OCI-M1 (cell line): ENCODE data around the gene GREB1.

ENCODE experiments used
- DNase-seq: peaks from one replicate; lab custom pipeline; 2025; lab: John Stamatoyannopoulos, UW

The GREB1 gene

DNA sequence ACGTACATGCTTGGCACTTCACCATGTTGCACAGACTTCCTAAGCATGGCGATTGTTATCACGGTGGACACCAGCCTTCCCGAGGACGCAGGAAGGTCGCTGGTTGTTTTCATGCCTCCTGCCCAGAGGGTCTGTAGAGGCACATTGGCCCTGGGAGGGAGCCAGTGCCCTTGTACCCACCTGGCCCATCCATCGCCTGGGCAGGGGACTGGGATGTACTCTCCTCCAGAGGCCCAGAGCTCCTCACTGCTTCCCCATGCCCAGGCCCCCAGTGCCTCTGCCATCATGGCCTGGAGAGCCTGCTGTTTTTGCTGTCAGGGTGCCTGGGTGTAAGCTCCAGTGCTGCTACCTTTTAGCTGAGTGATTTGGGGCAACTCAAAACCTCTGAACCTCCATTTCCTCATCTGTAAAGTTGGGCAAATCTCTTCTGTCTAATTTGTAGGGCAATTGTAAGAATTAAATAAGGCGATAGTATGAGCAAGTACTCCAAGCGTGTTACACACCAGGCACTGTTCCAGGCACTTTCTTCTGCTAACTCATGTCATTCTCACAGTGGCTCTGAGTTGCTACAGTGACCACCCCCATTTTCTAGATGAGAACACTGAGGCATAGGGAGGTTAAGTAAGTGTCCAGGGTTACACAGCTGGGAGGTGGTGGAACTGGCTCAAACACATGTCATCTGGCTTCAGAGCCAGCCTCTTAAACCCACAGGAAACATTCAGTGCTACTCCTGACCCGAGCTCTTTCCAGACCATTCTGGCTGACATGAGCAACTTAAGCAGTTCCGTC is 45.3 kb downstream of the GREB1 start:
- DNase-seq, result no peak

DNA sequence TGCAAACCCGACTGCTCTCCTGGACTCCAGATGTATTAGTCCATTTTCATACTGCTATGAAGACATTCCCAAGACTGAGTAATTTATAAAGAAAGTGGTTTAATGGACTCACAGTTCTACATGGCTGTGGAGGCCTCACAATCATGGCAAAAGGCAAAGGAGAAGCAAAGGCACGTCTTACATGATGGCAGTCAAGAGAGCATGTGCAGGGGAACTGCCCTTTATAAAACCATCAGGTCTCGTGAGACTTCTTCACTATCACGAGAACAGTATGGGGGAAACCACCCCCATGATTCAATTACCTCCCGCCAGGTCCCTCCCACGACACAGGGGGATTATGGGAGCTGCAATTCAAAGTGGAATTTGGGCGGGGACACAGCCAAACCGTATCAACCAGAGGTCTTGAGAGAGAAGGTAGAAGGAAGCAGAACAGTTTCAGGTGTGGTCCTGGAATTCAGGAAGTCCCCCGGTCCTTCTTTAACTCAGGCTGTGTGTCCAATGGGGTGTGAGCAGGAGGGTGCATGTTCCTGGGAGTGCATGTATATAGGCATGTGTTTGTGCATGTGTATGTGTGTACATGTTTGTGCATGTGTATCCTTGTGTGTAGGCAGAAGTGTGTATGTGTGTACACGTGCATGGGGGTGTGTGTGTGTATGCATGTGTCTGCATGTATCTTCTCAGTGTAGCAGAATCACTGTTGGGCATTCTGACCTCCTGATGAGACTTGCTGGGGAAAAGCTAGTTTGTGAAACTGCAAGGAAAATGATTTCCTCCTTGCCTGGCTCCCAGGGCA is 46.2 kb downstream of the GREB1 start:
- DNase-seq, result no peak

DNA sequence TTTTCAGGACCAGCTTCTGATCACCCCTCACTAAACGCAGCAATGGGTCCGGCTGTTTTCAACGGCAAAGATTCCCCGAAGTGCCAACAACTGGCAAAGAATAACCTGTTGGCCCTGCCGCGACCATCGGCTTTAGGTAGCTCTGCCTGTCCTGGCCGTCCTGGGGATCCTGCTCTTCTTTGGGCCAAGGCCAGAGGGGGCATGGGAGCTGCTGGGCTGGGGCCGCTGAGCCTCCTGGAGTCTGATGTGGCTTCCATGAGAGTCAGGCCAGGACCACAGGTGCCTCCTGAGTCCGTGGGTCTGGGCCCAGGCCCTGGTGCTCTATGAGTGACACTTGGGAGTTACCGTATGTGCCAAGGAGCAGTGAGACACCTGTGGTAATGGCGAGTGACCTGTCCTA is 46.9 kb downstream of the GREB1 start:
- DNase-seq, result no peak

DNA sequence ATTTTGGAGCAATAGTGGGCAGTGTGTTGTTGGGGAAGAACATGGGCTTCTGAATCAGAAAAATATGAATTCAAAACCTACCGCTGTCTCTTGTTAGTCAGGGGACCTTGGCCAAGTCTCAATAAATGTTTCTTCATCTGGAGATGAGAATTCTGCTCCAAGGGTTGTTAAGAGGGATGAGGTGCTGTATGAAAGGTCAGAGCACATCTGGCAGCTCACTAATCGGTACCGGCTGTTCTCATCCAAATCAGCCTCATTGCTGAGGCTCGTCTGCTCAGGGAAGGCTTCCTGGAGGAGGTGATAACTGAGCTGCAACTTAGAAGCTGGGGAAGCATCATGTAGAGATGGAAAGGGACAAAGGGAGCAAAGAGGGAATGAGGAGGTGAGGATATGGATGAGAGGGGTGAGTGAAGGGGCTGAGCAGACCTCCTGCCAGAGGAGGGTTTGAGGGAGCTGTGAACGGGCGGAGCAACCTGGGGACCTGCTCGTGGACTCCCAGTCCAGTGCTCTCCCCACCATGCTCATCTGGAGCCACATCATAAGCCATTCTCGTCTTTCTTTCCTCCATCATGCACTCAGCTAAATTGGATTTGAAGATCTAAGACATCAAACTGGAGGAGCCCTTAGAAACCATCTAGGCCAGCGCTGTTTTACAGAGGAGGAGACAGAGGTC is 47.4 kb downstream of the GREB1 start:
- DNase-seq, result no peak

DNA sequence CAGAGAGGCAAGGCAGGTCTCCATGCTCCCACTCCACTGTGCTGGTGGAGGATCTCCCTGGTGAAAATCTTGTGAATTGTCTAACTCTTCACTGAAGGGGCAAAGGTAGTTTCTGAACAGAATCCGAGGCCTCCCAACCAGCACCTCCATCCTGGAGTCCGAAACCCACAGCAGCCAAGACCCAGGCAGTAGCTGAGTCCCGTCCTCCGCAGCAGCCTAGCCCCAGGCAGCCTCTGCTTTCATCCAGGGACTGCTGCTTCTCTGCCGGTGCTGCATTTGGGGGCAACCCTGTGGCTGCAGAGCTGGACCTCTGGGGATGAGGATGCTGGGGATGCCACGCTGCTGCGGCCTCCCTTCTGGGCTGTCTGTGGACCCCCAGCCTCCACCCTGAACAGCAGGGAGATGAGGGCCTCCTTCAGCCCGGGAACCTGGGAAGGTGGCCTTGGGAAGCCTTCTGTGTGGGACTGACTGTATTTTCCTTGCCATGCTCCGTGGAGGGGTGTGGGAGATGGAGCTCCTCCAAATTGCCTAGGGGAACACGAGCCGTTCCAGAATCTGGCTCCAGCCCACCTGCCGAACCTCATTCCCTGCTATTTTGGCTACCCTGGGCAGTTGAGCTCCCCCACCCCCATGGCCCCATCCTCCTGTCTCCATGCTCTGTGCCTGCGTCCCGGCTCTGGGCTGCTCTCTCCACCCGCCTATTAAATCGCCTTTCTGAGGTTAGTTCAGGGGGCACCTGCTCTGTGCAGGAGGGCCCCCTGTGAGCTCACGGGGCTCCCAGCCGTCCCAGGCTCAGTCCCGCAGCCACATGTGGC is 48.2 kb downstream of the GREB1 start:
- no peak for DNase-seq

DNA sequence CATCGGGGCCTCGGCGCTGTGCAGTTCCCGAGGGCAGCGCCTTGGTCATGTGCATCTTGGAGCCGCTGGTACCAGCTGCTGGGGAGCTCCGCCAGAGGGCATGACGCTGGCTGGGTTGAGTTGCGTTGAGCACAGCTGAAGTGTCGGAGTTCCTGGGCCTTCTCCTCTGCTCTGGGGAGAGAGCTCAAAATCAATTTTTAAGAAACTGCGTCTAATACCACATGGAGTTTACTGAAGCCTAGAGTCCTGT is 48.7 kb downstream of the GREB1 start:
- DNase-seq, result no peak

DNA sequence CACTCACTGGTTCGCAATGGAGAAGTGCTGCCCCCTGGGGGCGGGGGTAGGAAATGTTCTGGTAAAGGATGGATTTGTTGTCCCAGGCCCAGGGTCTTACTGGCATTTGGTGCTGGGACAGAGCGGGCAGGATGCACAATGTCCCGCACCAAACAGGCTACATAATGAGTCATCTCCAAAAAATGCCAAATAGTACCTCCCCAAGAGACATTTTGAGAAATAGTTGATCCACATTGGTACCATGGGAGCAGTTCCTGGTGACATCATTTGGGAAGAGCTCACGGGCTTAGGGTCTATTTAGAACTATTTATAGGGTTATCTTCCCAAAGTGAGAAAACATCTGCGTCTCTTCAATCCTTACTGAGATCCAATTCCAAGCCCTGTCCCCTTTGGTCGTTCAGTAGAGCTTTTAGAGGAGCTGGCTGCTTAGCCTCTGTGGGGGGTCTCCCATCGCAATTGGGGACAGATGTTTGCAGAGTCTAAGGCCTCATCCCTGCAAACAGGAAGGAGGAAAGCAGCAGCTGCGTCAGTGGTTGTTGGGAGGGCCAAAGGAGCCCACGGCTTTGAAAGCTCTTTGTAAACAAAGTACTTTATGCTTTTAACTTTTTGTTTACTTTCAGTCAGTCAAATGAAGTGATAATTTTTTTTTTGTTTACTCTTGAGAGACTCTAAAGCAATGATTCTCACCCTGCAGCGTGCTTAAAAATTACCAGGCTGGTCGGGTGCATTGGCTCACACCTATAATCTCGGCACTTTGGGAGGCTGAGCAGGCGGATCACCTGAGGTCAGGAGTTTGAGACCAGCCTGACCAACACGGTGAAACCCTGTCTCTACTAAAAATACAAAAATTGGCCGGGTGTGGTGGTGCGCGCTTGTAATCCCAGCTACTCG is 49.3 kb downstream of the GREB1 start:
- DNase-seq, result peak; percentile 81

DNA sequence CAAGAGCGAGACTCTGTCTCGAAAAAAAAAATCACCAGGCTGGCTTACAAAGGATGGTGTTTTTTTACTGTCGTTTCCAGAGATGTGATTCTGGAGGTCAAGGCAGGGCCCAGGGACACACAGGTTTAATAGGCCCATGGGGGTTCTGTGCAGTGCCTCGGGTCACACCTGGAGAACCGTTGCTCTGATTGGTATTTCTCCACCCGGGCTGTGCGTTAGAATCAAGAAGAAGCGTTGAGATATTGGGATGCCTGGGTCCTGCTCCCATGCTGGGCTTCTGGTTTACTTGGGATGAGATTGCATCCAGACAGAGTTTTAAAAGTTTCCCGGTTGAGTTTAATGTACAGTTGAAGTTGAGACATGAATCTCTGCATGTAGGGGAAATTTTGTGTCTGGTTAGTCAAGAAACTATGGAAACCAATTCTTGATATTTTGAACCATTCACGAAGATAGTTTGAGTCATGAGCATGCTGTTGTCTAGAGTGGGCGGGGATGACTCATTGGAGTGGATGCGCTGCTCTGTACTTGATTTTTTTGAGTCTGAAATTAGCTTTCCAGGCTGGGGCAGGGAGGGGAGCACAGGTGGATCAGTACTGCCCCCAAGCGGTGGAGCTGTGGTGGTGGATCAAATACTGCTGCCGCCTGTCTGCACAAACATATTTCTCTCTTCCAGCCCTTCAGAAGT is 50.1 kb downstream of the GREB1 start:
- DNase-seq, result peak; percentile 87

DNA sequence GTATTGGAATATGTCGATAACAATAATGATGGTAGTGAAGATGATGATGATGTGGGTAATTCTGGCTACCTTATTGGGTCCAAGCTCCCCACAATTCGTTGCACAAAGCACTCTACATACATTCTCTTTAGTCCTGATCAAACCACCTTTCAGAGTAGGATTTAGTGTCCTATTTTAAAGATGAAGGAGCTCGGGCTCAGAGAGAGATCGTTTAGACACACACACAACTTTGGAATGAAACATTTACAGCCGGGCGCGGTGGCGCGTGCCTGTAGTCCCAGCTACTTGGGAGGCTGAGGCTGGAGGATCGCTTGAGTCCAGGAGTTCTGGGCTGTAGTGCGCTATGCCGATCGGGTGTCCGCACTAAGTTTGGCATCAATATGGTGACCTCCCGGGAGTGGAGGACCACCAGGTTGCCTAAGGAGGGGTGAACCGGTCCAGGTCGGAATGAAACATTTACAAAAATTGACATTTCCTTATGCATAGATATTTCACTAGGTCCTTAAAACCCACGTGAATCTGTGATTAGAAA is 50.7 kb downstream of the GREB1 start:
- no peak for DNase-seq

DNA sequence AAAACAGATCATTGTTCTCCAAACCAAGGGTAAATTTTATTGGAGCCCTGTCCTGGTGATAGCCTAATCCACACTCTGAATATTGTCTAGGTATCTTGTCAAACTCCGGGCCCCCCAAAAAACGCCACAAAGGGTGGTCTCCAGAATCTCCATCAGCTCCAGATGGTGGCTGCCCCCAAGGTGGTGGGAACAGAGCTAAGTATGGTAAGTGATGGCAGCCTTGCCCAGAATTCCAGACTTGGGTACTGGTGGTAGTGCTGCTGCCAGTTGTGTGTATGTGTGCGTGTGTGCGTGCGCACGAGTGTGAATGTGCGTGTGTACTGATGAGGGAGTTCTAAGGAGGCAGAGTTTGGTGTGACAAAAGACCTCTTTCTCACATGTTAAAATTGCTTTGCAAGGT is 51.2 kb downstream of the GREB1 start:
- no peak for DNase-seq

DNA sequence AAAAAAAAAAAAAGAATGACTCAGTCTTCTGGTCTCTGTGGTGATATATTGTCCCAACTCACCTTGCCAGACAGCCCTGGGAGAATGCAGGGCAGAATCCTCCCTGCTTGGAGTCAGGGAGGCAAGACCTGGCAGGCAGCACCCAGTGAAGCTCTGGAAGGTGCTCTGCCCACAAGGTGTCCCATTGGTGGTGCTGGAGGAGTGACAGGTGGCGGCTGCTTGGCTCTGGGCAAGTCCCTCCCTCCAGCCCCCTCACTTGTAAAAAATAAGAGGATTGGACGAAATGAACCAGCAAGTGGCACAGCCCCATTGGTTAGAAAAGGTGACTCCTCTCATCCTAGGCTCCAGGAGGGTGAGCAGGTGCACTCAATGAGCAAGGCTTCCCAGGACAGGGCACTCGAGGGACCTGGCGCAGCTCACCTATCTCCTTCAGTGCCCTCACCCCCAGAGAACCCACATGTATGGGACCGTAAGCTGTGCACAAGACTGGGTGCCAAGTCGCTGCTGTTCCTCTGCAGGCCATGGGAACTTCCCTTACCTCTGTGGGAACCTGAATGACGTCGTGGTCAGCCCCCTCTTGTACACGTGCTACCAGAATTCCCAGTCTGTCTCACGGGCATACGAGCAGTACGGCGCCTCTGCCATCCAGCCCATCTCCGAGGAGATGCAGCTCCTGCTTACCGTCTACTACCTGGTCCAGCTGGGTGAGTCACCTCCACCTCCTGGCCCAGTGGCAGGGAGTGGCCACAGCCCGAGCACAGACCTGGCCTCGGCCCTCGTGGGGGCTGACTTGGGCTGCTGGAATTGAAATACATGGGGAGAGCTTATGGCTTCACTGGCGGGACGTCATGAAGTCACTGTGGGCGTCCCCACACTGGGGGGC is 54.6 kb downstream of the GREB1 start:
- no peak for DNase-seq

DNA sequence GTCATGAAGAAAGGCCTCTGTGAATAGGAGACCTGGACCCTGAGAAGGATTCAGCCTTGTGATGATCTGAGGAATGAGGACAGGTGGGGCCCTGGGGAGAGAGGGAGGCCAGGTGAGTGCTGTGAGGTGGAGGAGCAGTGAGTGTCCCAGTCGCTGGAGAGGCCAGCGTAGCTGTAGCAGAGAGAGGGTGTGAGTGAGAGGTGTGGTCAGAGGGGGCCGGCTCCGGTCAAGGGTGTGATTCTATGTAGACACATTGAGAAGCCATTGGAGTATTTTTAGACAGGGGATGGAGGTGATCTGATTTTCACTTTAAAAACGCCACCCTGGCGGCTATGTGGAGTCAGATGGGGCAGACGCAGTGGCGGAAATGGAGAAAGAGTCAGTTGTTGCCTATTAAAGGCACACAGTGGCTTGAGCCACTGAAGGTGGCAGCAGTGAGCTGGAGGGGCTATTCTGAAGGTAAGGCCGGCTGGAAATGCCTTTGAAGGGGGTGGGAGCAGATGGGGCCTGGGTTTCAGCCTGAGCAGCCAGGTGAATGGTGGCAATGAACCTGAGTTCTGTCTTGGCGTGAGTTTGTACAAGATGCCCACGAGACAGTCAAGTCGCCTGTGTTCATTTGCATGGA is 55.6 kb downstream of the GREB1 start:
- peak; percentile 5 for DNase-seq

DNA sequence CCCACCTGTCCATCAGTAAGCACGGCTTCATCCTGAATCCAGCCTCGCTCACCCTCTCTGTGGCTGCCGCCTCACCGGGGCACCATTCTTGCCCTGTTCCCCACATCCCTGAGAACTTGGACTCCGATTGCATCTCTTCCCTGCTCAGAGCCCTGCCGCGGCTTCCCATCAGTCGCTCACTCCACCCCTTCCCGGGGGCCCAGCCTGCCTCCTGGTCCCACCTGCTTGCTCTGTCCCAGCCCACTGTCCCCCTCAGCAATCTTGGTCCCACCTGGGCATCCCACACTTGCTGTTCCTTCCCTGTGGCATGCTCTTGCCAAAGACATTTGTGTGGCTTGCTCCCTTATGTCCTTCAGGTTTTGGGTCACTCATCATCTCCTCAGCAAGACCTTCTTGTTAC is 56.3 kb downstream of the GREB1 start:
- DNase-seq, result no peak

DNA sequence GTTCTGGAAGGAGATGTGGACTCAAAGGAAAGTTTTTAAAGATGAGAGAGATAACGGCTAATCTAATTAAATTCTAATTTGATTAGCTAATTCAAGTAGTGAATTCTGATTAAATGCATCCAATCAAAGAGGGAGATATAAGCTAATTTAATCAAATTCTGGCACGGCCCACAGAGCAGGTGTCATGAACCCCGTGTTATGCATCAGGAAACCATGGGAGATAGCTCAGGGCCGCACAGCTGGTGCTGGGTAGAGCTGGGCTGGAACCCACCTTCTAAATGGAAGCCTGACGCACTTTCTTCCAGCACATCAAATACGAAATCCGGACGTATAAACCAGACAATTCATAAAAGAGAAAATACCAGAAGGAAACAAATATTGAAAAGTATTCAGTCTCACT is 57.2 kb downstream of the GREB1 start:
- no peak for DNase-seq

DNA sequence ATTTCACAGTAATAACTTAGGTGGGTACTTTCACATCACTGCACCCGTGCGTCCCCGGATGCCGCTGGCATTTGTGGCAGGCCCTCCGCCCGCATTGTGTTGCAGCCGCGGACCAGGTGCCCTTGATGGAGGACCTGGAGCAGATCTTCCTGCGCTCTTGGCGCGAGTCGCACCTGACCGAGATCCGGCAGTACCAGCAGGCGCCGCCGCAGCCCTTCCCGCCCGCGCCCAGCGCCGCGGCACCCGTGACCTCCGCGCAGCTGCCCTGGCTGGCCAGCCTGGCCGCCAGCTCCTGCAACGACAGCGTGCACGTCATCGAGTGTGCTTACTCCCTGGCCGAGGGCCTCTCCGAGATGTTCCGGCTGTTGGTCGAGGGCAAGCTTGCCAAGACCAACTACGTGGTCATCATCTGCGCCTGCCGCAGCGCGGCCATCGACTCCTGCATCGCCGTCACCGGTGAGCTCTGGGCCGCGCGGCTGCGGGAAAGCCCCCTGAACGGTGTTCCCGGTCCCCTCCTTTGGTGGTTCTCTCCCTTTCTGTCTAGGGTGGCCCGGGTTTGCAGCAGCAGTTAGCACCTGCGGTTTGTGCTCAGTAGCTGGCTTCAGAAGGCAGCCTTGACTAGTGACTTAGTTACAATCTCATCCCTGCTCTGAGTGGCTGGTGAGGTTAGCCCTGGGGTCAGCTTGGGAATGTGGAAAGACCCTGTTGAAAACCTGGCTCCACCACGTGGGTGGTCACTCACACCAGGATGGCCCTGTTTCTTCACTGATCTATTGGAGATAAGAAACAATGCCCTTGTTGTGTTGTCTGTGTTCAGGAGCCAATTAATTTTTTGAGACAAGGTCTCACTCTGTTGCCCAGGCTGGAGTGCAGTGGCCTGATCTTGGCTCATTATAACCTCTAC is 59.1 kb downstream of the GREB1 start:
- no peak for DNase-seq

DNA sequence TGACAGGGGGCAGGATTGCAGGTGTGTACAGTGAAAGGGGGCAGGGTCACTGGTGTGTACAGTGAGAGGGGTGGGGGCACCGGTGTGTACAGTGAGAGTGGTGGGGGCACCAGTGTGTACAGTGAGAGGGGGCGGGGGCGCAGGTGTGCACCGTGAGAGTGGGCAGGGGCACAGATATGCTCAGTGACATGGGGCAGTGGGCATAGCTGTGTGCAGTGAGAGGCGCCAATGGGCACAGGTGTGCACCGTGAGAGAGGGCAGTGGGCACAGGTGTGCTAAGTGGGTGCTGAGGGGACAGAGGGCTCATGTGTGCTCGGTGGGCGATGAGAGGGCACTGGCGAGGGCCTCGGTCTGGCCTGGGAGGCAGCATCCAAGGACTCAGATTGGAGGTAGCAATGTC is 63.0 kb downstream of the GREB1 start:
- DNase-seq, result no peak

DNA sequence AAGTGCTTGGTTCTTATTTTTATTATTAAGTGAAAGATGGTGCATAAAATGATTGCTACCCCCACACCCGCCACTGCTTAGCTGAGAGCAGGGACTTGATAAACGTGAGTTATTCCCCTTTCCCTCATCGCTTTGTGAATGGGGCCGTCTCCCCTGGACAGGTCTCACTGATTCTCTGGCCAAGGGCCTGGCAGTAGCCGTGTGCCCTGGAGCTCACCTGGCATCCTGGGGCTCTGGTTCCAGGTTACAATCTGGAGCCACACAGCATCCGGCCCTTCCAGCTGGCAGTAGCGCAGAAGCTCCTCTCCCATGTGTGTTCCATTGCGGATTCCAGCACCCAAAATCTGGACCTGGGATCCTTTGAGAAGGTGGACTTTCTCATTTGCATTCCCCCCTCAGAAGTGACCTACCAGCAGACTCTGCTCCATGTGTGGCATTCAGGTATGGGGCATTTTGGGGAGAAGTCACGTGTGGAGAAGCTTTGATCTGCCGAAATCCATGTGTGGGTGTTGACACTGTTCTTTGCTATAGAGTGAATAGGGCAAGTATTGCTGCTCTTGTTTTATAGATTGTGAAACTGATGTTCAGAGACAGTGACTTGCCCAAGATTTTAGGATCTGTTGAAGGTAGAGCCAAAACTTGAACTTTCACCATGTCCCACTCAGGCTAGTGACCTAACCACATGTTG is 63.8 kb downstream of the GREB1 start:
- no peak for DNase-seq
